Suprapubic skin (tissue), 3 donors: Measurements from ENCODE around the gene FBXL20.

ENCODE experiments used
- CTCF ChIP-seq, 2 donors: fragments of 200-600 bp in 1 of 2; fragments of 450-650 bp in 1 of 2; sonication (generic) in 1 of 2; IDR thresholded peaks; one replicate each; pipeline ENCODE4 v1.5.1; 2016 to 2019; ENCODE audit warnings: antibody characterized with exemption in 2 of 2, mild to moderate bottlenecking in 1 of 2, moderate library complexity in 1 of 2
- POLR2A ChIP-seq, 2 donors: fragments of 450-650 bp; IDR thresholded peaks; one replicate each; pipeline ENCODE4 v1.6.1; 2017; ENCODE audit warnings: antibody characterized with exemption in 2 of 2, mild to moderate bottlenecking in 2 of 2, moderate library complexity in 2 of 2

GRCh38 chr17:39236981-39237441 is 164.4 kb downstream of the FBXL20 start:
- TF ChIP-seq CTCF (IDR thresholded peaks at IDR 0.05): no peak
- no peak for TF ChIP-seq POLR2A (IDR thresholded peaks at IDR 0.05)
